HG03378 (cell line): Measurements from ENCODE around the gene SSTR1.

Experiments used
- ATAC-seq: cut with Tn5 transposase; IDR thresholded peaks from one replicate; pipeline ENCODE4 v1.9.1; 2021; ENCODE audit warnings: mild to moderate bottlenecking, moderate library complexity; ENCODE audit not compliant: unreplicated experiment

The SSTR1 gene

DNA sequence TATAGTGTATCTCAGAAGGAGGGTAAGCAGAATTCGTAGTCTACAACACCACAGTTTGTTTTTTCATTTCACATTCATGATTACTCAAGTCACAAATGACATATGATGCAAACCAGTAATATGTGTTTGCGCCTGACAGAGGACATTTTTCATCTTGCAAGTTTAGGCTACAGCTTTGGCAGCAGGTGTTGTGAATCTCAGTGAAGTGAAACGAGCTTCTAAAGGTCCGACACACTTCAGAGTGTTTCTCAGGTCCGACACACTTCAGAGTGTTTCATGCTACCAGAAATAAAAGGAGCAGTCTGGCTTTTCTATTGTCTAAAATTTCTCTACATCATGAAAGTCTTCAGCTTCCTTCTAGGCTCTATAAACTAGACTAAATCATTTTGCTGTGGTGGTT, 25.5 kb downstream of the SSTR1 start:
- ATAC-seq: no peak

DNA sequence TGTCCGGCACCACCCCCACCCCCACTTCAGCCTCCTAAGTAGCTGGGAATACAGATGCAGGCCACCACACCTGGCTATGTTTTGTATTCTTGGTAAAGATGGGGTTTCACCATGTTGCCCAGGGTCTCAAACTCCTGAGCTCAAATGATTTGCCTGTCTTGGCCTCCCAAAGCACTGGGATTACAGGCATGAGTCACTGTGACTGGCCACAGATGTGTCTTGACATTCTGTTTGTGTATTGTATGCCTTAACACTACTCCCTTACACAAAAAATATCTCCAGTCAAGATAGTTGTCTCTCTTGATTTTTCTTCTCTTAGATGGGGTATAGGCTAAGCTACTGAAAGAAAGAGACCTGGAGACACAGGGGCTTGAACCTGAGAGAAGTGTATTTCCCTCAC, 30.6 kb downstream of the SSTR1 start:
- ATAC-seq: no peak

DNA sequence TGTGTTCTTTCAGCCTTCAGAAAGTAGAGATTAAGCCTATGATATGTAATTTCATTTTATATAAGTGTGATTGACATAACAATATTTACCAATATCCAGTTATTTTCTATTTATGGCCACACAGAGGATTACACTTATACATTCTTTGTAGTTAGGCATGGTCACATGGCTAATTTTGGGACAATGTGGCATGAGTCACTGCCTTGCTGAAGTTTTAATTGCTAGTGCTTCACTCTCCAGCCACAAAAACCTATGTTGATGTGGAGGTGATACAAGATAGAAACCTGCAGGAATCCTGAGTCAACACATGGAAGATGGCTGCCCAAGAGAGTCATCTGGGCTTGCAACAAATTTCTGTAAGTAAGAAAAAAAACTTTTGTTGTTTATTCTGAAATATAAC, 31.2 kb downstream of the SSTR1 start:
- no peak for ATAC-seq

DNA sequence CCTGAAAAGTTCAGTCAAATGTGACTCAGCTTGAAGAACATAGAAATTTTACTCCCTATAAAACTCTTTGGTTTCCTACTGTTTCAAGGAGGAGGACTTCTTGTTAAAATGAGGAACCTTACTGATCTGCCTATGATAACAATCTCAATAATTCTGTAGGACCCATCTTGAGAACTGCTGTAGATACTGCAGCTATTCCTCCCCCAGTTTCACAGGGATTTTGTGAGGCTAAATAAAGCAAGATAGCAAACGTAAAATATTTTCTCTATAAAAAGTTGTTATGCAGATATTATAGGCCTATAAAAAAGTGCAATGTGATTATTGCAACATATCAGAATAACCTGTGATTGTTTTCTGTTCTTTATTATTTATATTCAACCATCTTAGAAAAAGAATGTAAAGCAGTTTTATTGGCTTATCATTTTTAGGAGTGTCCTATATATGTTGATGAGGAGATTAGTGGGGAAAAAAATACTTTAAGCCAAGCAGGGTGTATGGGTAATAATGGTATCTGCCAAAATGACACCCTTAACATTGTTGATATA, 36.1 kb downstream of the SSTR1 start:
- ATAC-seq: no peak

DNA sequence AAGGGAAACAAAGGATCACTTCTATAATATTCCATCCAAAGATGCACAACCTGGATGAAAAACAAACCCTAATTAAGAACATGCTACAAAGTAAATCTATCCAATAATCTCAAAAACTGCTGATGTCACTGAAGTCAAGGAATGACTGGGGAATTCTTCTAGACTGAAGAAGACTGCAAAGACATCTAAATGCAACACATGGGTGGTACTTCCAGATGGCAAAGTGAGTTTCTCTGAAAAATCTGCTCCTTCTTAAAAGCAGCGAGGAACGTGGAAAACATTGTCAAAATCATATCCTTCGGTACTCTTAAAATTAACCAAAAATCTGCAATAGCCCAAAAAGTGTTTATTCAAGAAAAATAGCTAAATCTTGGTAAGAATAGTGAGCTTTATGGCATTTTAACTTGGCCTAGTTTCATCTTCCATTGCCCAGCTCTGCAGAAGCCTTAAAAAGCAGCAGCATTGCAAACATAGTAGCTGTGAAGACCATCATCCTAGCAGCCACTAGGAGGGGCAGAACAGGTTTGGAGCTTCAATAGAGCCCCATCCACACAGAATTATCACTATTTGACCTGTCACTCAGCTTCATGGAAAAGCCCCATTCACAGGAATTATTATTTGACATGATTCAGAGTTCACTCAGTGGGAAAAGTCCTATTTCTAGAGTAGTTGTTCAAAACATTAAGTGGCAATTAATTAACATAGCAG, 40.8 kb downstream of the SSTR1 start:
- ATAC-seq: no peak

DNA sequence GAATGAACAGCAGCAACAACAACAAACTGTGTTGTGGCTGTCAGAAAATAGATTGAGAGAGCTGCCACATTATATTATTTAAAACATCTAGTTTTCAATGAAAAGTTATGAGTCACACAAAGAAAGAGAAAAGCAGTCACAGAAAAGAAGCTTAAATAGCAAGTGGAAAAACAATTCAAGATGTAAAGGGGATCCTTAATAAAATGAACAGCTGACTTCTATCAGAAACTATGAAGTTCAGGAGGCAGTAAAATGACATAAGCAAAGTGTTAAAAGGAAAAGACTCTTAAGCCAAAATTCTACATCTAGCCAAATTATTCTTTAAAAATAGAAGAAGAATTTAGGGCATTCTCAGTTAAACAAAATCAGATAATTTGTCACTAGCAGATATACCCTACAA, 42.6 kb downstream of the SSTR1 start:
- ATAC-seq: no peak

DNA sequence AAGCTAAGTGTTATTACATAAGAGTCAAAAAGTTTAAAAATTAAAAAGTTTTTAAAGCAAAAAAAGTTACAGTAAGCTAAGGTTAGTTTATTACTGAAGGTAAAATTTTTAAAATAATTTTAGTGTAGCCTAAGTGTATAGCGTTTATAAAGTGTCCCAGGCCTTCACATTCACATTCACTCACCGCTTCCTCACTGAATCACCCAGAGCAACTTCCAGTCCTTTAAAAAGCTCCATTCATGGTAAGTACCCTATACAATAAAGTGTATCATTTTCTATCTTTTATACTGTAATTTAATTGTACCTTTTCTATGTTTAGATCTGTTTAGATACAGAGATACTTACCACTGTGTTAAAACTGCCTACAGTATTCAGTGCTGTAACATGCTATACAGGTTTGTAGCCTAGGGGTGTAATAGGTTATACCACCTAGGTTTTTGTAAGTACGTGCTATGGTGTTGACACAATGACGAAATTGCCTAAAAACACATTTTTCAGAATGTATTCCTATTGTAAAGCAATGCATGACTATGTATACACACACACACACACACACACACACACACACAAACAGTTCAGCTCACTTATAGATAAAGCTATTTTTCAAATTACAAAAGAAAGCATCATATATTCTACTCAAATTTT, 44.5 kb downstream of the SSTR1 start:
- ATAC-seq: no peak

DNA sequence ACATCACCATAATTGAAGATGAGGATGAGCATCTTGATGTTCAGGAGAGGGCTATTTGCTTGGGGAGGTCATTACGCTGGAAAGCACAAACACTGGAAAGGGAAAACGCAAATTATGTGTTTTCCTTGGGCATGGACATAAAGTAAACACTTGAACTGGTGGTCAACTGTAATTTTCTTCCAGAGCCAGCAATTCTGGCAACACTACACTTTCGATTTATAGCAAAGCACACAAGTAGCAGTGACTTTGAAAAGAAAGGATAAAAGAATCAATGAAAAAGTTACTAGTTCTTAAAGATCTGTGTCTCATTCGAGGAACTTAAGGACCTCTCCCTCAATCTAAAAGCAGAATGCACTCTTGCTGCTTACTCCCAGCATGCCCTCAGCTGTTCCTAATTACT, 46.0 kb downstream of the SSTR1 start:
- no peak for ATAC-seq

DNA sequence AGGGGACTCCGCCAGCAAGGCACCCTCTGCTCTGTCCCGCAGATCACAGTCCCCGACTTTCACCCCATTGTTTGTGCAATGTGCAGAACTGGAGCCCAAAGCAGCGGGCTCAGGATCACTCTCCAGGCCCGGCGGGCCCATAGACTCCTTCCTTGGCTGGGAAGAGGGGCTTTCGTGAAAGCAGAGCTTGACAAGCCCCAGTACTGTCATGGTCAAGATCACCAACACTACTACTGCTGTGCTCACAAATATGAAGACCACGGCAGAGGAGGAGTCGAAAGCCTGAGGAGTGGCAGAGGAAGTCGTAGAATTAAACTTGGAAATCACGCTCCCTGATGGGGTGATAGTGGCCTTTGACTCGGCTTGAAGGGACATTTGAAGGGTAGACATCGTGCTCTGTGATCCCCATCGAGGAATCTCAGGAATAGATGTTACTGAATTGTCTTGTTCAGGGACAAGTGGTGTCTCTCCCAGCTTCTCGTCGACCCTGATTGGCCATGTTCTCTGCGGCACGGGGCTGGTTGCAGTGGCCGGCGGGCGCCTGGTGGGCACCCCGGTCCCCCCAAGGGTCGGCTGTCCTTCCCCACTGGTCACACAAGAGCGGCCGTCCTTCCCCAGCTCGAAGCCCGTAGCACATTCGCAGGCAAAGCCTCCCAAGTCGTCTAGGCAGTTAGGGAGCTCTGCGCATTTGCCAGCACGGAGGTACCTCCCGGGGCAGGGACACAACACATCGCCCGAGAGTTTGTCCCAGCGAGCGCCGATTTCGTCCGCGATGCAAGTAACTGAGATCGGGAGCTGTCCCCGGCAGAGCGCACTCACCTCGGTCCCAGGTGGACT, 47.1 kb downstream of the SSTR1 start:
- ATAC-seq: no peak

DNA sequence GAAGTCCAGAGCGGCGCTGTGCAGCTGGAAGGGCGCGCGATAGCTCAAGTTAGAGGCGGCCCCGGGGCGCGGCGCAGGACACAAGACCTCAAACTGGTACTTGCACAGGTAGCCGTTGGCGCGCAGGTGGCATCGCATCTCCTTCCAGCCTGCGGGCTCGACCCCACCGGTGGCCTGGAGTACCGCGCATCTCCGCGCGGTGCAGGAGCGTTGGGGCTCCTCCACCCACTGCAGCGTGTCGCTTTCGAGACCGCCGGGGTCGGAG, 47.6 kb downstream of the SSTR1 start:
- ATAC-seq: no peak

DNA sequence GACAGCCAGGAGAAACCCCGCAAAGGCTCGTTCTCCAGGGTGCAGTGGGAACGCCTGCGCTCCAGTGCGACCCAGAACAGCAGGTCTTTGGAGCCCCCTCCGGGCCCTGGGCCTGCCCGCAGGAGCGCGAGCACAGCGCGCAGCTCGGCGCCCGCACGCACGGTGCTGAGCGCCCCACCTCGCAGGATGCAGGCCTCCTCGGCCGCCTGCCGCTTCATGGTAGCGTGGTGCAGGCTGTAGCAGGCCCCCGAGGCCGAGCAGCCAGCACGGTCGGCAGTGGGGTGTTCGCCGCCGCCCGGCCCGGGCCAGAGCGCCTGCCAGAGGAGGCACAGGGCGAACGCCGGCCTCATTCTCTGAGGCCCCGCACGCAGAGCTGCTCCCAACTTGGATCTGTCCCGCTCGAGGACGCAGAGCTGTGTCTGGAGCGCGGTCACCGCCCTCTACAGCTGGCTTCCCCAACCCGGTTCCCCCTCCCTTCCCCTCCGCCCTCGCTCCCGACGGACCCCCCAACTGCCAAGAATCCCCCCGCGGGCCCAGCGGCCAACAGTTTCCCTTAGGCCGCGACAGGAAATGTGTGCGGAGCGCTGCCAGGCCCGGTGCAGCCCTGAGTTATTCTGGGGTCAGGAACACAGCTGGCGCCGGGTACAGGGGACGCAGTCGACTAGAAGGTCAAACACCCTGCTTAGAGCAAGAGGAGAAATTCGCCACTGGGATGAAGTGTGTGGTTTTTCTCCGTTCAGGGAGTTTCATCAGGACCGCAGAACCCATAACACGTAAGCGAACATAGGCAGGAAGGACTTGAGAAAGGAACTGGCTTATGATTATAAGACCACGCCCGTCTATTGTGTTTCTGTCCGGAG, 48.2 kb downstream of the SSTR1 start, which contains the start of gene CLEC14A:
Gene CLEC14A, minus strand, starts transcription at position 421 of the 860 bp plus-strand sequence. Its CDS starts 71 bp downstream, at position 350.
- no peak for ATAC-seq

DNA sequence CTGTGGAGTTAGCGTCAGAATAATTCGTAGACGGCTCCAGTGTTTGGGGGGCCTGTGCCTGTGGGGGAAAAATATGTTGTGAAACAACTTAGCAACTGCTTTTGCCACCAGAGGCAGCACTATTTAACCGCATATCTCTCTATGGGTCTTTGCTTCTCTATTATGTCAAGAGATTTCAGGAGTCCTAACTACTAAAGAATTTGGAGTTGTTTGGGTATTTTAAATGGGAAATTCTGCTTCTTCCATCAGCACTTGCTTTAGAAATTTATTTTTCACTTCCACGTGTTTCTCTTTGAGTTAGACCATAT, 48.8 kb downstream of the SSTR1 start:
- no peak for ATAC-seq

DNA sequence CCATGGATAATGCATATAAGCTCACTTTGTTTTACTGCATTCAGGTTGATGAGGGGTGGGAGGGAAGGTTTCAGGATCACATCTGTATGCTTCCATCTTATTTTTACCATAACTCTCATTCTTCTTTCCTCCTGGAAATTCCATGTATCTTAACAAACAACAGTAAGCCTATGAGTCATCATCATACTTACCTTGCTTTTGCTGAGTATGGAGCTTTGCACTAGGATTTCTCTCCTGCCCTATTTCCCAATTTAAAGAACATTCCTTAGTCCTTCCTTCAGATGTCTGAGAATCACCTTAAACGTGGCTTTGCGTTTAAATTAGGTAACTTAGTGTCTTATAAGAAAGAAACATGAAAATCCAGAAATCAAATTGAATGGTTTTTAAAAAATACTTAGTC, 49.8 kb downstream of the SSTR1 start:
- no peak for ATAC-seq

DNA sequence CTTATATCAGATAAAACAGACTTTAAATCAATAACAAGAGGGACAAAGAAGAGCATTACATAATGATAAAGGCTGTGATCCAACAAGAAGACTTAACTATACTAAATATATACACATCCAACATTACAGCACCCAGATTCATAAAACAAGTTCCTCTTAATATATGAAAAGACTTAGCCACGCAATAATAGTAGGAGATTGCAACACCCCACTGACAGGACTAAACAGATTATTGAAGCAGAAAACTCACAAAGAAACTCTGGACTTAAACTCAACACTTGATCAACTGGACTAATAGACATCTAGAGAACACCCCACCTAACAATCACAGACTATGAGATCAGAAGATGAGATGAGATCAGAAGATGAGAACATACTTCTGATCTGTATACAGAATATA, 53.9 kb downstream of the SSTR1 start:
- ATAC-seq: no peak
